HG02623 (cell line): ENCODE measurements around the gene NRIP1.
"Not testable (repeated sequence)": the region's sequence is repeated elsewhere in the genome, so short reads cannot be mapped to it uniquely, and the experiment has no call there.

ENCODE experiments used
- ATAC-seq: cut with Tn5 transposase; IDR thresholded peaks from one replicate; pipeline ENCODE4 v1.9.1; 2021; ENCODE audit warnings: moderate library complexity; ENCODE audit not compliant: unreplicated experiment

The NRIP1 gene

DNA sequence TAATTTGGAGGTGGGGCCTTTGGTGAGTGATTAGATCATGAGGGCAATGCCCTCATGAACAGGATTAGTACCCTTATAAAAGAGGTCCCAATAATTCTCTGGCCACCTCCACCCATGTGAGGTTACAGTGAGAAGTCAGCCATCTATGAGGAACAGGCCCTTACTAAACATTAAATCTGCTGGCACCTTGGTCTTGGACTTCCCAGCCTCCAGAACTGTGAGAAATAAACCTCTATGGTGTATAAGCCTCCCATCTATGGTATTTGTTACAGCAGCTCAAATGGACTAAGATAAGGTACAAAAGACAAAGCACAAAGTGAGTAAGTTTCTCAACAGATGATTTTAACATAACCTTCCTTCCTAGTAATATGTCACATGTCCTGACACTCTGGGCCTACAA, 22.3 kb downstream of the NRIP1 start:
- no peak for ATAC-seq

DNA sequence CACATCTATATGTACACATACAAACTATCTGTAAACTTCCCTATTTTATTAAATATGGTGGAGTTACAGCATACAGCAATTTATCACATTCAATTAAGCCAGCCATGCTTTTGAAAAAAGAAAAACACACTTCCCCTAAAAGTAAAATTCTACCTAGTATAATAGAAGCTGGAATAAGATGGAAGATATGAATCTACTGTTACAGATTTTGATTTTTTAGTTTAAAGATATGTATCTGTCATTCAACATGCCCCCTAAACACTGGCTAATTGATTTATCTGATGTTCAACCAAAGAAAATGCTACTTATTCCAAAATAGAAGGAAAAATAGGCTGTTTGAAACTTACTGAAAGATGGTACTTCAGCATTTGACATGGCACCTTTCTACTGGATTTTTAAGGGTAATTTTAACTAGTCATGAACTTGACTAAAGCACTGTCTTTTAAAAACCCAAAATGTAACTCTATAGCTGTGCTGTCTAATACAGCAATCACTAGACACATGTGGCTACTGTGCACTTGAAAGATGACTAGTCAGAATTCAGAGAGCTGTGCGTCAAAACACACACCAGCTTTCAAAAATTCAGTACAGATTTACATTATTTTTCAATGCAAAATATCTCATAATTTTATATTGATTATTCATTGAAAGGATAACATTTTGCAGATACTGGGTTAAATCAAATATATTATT, 25.0 kb downstream of the NRIP1 start:
- ATAC-seq, result no peak

DNA sequence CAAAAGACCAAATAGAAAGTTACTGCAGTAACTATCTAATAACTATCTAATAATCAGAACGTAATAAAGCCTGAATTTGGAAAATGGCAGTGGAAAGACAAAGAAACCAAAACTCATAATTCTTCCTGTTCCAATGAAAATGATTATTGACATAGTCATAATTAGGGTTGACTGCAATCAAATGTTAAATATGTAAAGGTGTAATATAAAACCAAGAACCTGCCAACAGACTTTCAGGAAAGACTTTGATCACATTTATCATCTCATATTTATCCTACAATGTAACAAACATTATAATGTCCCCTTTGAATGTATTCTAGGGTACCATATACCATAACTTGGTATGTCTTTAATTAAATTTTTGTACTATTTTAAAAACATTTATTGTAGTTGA, 26.9 kb downstream of the NRIP1 start:
- no peak for ATAC-seq

- no peak for ATAC-seq
These were observed 27.5 kb downstream of the NRIP1 start for GRCh38 chr21:15037095-15037899.

DNA sequence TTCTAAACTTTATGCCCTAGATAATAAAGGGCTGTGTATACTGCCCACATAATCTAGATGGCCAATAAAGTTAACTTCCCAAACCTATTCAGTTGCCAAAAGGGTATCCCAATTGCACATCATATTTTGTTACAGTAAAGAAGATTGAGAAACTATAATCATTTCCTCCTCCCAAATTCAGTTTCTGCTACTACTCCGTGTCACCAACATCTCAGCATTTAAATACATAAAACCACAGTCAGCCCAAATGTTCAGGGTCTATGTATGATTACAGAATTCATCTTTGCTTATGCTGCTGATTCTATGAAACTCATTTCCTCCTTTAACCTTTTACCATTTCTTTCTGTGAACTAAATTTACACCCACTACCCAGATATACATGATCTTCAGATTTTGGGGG, 28.6 kb downstream of the NRIP1 start:
- ATAC-seq, result no peak

DNA sequence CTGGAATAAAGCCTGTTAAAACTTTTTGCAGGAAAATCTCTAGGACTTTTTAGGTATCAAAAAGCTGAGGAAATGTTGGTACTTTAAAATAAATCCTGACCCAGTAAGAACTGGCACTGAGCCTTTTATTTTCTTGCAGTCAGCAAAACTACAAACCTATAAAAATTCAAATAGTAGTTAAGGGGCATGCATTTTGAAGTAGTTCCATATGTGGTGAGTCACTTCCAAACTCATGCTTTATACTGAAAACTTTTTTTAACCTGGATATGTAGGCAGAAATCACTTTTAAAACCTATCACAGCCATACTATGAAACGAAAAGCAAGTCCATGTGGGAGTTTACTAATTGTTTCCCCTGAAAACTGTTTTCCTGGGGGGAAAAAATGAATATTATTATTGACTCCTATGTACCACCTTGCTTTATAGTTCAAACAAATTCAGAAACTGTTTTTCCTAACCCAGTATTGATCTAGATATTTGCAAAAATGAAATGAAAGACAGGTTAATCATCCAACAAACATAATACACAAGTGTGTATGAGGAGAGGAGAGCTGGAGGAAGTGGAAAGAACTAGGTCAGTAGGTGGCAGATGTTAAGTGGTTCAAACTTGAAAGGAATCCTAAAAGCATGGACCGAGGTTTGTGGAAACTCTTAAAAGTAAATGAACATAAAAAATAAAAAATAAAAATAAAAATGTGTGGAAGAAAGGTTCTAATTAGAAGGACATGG, 30.5 kb downstream of the NRIP1 start:
- no peak for ATAC-seq

GRCh38 chr21:15031790-15032357, 32.9 kb downstream of the NRIP1 start:
- no peak for ATAC-seq

DNA sequence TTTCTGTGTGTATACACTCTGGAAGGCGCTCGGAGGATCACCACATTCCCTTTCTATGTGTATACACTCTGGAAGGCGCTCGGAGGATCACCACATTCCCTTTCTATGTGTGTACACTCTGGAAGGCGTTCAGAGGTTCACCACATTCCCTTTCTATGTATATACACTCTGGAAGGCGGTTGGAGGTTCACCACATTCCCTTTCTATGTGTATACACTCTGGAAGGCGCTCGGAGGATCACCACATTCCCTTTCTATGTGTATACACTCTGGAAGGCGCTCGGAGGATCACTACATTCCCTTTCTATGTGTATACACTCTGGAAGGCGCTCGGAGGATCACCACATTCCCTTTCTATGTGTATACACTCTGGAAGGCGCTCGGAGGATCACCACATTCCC, 33.4 kb downstream of the NRIP1 start:
- ATAC-seq, result not testable (repeated sequence)

GRCh38 chr21:15030861-15031260, 33.9 kb downstream of the NRIP1 start:
- ATAC-seq, result not testable (repeated sequence)

GRCh38 chr21:15029077-15029476, 35.7 kb downstream of the NRIP1 start:
- ATAC-seq, result no peak

- ATAC-seq, result no peak
These were observed 36.6 kb downstream of the NRIP1 start for GRCh38 chr21:15028186-15028585.

GRCh38 chr21:15027056-15027455, 37.7 kb downstream of the NRIP1 start:
- no peak for ATAC-seq

DNA sequence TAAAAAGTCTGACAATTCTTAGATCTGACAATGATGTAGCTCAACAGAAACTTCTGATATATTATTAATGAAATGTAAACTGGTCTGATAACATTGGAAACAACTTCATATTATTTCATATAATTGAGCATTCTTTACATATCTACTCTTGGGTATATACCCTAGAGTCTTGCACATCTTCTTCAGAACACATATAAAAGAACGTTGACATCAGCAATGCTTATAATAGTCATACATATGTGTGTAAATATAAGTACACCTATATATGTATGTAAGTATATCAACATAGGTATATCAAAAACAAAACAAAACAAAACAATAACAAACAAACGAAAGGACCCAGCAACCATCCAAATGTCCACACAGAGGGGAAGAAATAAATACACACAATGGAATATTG, 38.4 kb downstream of the NRIP1 start:
- ATAC-seq, result no peak

DNA sequence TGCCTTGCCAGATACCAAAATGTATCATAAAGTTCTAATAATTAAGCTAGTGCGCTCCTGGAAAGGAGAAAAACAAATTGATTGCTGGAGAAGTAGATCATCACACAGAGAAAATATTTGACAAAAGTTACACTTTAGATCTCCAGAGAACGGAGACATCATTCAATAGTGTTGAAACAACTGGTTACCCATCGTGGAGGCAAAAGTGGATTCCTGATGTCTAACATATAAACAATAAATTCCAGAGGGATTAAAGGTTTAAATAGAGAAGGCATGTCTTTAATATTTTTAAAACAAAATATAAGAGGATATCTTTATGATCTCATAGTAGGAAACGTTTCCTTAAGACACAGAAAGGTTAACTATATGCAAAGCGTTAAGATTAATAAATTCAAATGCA, 41.0 kb downstream of the NRIP1 start:
- no peak for ATAC-seq

GRCh38 chr21:15022608-15023261, 42.1 kb downstream of the NRIP1 start:
- no peak for ATAC-seq

DNA sequence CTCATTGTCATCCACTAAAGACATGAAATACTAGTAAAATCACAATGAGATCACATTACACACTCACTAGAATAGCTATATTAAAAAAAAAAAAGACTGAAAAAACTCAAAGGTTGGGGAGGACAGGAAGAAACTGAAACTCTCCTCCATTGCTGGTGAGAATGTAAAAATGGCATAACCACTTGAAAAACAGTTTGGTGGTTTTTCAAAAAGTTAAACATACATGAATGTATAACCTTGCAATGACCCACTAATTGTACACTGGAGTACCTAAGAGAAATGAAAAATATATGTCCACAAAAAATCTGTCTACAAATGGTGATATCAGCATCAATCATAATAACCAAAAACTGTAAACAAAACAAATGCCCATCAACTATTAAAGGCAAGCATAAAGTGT, 44.0 kb downstream of the NRIP1 start:
- ATAC-seq, result no peak

DNA sequence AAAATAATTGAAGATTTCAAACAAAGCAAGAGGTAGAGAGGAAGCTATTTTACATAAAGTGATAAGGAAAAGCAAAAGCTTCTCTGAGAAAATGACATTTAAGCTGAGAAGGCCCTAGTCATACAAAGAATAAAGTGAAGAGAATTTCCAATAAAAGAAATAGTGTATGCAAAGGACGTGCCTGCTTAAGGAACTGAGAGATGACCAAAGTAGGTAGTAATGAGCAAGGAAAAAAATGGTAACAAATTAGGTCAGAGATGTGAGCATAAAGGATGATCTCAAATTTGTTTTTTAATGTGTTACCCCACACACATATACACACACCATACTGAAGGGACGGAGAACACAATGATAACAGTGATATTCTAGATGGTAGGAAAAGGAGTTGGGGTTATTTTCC, 46.4 kb downstream of the NRIP1 start:
- no peak for ATAC-seq

DNA sequence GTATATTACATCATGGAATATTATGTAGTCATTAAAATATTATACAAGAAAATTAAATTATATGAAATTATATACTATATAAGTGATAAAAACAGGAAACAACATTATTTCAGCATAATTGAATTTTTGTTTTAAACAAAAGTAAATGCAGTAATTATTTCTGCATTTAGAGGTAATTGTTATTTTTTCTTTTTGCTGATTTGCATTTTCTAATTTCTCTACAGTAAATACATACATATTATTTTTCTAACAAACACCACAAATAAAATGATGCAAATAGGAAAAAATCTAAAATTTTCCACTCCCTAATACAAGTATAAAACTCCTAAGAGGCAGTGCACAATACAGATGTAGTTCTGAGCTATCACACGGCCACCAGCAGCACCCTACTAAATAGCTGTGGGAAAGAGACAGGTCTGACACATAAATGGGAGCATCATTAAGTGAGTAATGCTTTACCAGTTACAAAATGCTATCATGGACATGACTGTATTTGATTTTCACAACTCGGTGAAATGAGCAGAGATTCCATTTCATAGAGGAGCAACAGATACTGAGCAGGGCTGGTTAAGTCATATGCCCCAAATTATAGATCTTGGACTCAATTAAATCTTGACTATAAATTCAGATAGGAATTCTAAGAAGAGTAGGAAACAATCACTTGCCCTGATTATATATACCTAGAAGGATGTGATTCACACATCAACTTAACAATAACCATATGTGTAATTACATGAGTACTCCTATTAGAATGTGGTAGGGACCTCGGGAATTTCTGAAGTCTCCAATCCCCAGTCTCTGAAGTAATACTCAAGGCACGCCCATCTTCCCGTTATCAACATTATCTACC, 49.0 kb downstream of the NRIP1 start:
- no peak for ATAC-seq

DNA sequence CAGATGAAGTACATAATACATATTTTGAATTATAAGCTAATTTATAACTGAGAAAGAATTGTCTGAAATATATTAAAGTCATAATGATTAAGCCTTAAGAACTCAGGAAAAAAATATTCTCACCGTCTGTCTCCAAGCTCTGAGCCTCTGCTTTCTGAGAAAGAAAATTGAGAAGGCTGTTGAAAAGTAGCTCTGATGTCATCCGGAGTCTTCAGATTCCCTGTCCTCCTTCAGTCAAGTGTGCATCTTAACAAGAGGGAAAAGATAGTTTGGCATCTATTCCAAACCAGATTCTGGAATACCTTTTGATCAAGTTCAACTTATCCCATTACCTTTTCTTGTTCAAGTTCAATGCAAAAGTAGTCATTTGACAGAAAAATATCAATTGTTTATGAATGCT, 50.6 kb downstream of the NRIP1 start:
- ATAC-seq, result no peak

GRCh38 chr21:15011967-15012366, 52.8 kb downstream of the NRIP1 start:
- ATAC-seq, result no peak
